ENCODE data around the gene LIPE.

DNA sequence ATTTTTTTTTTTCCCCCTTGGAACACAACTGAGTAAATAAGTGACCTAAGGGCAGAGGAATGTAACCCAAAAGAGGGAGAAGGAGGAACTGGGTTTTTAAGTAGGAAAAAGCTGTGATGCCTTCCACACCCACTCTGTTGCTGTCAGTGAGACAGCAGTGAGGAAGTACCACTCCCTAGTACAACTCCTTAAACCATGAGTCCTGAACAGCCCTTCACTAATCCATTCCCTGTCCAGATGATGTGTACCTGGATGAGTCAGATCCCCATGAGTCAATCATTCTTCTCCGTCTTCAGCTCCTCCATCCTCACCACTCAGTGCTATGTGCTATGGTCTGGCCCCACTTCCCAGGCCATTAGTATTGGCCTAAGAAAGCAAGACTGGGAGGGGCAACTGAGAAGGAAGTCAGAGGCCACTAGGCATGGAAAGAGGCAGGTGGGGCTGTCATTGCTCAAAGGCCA is 28.5 kb upstream of the LIPE start:
- no peak for TF ChIP-seq POLR2A (IDR thresholded peaks at IDR 0.05)
- TF ChIP-seq, protein P1, sequence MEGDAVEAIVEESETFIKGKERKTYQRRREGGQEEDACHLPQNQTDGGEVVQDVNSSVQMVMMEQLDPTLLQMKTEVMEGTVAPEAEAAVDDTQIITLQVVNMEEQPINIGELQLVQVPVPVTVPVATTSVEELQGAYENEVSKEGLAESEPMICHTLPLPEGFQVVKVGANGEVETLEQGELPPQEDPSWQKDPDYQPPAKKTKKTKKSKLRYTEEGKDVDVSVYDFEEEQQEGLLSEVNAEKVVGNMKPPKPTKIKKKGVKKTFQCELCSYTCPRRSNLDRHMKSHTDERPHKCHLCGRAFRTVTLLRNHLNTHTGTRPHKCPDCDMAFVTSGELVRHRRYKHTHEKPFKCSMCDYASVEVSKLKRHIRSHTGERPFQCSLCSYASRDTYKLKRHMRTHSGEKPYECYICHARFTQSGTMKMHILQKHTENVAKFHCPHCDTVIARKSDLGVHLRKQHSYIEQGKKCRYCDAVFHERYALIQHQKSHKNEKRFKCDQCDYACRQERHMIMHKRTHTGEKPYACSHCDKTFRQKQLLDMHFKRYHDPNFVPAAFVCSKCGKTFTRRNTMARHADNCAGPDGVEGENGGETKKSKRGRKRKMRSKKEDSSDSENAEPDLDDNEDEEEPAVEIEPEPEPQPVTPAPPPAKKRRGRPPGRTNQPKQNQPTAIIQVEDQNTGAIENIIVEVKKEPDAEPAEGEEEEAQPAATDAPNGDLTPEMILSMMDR (IDR thresholded peaks at IDR 0.05), result no peak

Measured in uterus (tissue), 2 donors.